Transverse colon (tissue), 4 donors: ENCODE results near the gene ANKRD62. TPM values are rescaled to one million over a fixed set of nuclear protein-coding genes. Genes with fewer than 3 reads are reported as not detected.
A peak's percentile ranks its signal among the peaks of the same experiment; 100 is the strongest.
"Not testable (repeated sequence)": the region's sequence is repeated elsewhere in the genome, so short reads cannot be mapped to it uniquely, and the experiment has no call there.

Source experiments
- DNase-seq: peaks from one replicate; pipeline ENCODE4 v3.0.0-alpha.2; 2019
- H3K27ac ChIP-seq, 4 donors: fragments of 200-600 bp; sonication (generic); 2 replicates each; pipeline ENCODE4 v1.5.1; 2016 to 2018; ENCODE audit warnings: inconsistent platforms in 4 of 4
- H3K27me3 ChIP-seq: fragments of 200-600 bp; sonication (generic); 2 replicates; pipeline ENCODE4 v1.5.1; 2017; ENCODE audit warnings: inconsistent platforms
- H3K36me3 ChIP-seq, 4 donors: fragments of 200-600 bp; sonication (generic); 2 replicates each; pipeline ENCODE4 v1.5.1; 2017 to 2019; ENCODE audit warnings: inconsistent platforms in 4 of 4
- H3K4me1 ChIP-seq, 4 donors: fragments of 200-600 bp; sonication (generic); 2 replicates each; pipeline ENCODE4 v1.5.1; 2017 to 2020; ENCODE audit warnings: inconsistent platforms in 4 of 4
- H3K4me3 ChIP-seq, 4 donors: fragments of 200-600 bp; sonication (generic); 1 replicate in 1 of 4; 2 replicates in 3 of 4; pipeline versions ENCODE4 v1.5.1 to v1.6.1; 2017 to 2019; ENCODE audit warnings: inconsistent platforms in 4 of 4
- H3K9me3 ChIP-seq, 2 donors: fragments of 200-600 bp; sonication (generic); 2 replicates each; pipeline ENCODE4 v1.5.1; 2017 to 2019; ENCODE audit warnings: inconsistent platforms in 2 of 2
- CTCF ChIP-seq, 5 experiments: fragments of 200-600 bp in 3 of 5; fragments of 450-650 bp in 2 of 5; sonication (generic) in 3 of 5; IDR thresholded peaks; 1 replicate in 2 of 5; 2 replicates in 3 of 5; pipeline ENCODE4 v1.5.1; 2016 to 2017; ENCODE audit warnings: antibody characterized with exemption in 5 of 5, inconsistent platforms in 3 of 5, mild to moderate bottlenecking in 2 of 5, moderate library complexity in 1 of 5
- EP300 ChIP-seq: sonication (generic); formaldehyde crosslinking; IDR thresholded peaks from one replicate; pipeline ENCODE4 v1.6.1; 2017; ENCODE audit warnings: antibody characterized with exemption, low read depth
- POLR2A ChIP-seq: fragments of 450-650 bp; IDR thresholded peaks from one replicate; pipeline ENCODE4 v1.6.1; 2016; ENCODE audit warnings: antibody characterized with exemption, mild to moderate bottlenecking, moderate library complexity
- POLR2AphosphoS5 ChIP-seq, 3 donors: sonication (generic); formaldehyde crosslinking; IDR thresholded peaks; one replicate each; pipeline ENCODE4 v1.6.1; 2016; ENCODE audit warnings: antibody characterized with exemption in 3 of 3
- WGBS, 2 donors: methylation state at CpG; one replicate each; pipeline ENCODE4 v1.1.5; 2018; ENCODE audit warnings: low coverage in 1 of 2; 5-methylcytosine and 5-hydroxymethylcytosine counted together
- in situ Hi-C, 4 donors: fragments of 200-750 bp; cut with MboI; loops; one replicate each; pipeline versions ENCODE4 v1.15.0 to v1.15.1; 2017; ENCODE audit warnings: low sequenced_read_pairs in 3 of 4, low pct_ligation_motif_present in 1 of 4, low pct_unique_long_range_greater_than_20kb in 1 of 4
- intact Hi-C: fragments of 100-400 bp; cut with DNase I; formaldehyde crosslinking; loops from one replicate; pipeline ENCODE4 v1.15.1; 2023; ENCODE audit warnings: low total_unique reads
- total RNA-seq, 4 donors: library from RNA; depleted of rRNA; stranded (reverse); fragments of >200 nt; gene quantifications; one replicate each; pipeline ENCODE4 v1.1.0, GENCODE V29; 2016

Gene ANKRD62
- total RNA-seq, 4 donors from 2014 or later: 0.20 to 1.4 (median 0.32) TPM; not detected in 1

- in situ Hi-C loops: no loop called here
- H3K9me3 ChIP-seq: no peaks in the 10 kb centered on the region
- TF ChIP-seq EP300 (no peak), POLR2A (no peak), CTCF (IDR thresholded peaks at IDR 0.05) (no peak), POLR2AphosphoS5 (IDR thresholded peaks at IDR 0.05) (no peak)
- intact Hi-C loops: no loop called here
- H3K27me3 ChIP-seq: no peaks in the 10 kb centered on the region
- no peaks in the 10 kb centered on the region for H3K4me1 ChIP-seq
- no peak overlapping the region for H3K4me3 ChIP-seq
- H3K27ac ChIP-seq: no peak overlapping the region
- no peak for DNase-seq
- H3K36me3 ChIP-seq: no peaks in the 10 kb centered on the region
- 76 to 80% methylated on average over 3 of the region's 3 CpGs for WGBS, 2 donors
Observed at GRCh38 chr18:12109836-12110235, 16.2 kb downstream of the ANKRD62 start.

- no peaks in the 10 kb centered on the region for H3K36me3 ChIP-seq
- no peaks in the 10 kb centered on the region for H3K27me3 ChIP-seq
- in situ Hi-C loops: no loop called here
- no peaks in the 10 kb centered on the region for H3K9me3 ChIP-seq
- WGBS, 2 donors: 80 to 81% methylated on average over 5 of the region's 5 CpGs
- H3K4me3 ChIP-seq: no peak overlapping the region
- DNase-seq: no peak
- H3K27ac ChIP-seq: no peak overlapping the region
- intact Hi-C loops: no loop called here
- H3K4me1 ChIP-seq: no peaks in the 10 kb centered on the region
- TF ChIP-seq CTCF (IDR thresholded peaks at IDR 0.05): no peak
- TF ChIP-seq POLR2A: no peak
- TF ChIP-seq POLR2AphosphoS5 (IDR thresholded peaks at IDR 0.05): no peak
- no peak for TF ChIP-seq EP300
Observed at GRCh38 chr18:12113999-12114646, 20.5 kb downstream of the ANKRD62 start.

- Histone ChIP-seq H3K36me3 (no peaks in the 10 kb centered on the region), H3K4me1 (no peaks in the 10 kb centered on the region), H3K27me3 (no peaks in the 10 kb centered on the region), H3K27ac (no peak overlapping the region), H3K9me3 (no peaks in the 10 kb centered on the region), H3K4me3 (no peak overlapping the region)
- intact Hi-C loops (no loop called here), in situ Hi-C loops (no loop called here)
- DNase-seq: no peak
- WGBS, 2 donors: 64 to 68% methylated on average over 2 of the region's 2 CpGs
- TF ChIP-seq POLR2A (no peak), POLR2AphosphoS5 (IDR thresholded peaks at IDR 0.05) (no peak), CTCF (IDR thresholded peaks at IDR 0.05) (no peak), EP300 (no peak)
Observed at GRCh38 chr18:12119358-12119757, 25.7 kb downstream of the ANKRD62 start.

- Histone ChIP-seq H3K4me1 (no peaks in the 10 kb centered on the region), H3K4me3 (no peak overlapping the region), H3K36me3 (no peaks in the 10 kb centered on the region), H3K9me3 (no peaks in the 10 kb centered on the region), H3K27me3 (peaks cover 10% of the 10 kb centered on the region), H3K27ac (no peak overlapping the region)
- in situ Hi-C loops: no loop called here
- no peak for TF ChIP-seq POLR2AphosphoS5 (IDR thresholded peaks at IDR 0.05)
- TF ChIP-seq CTCF (IDR thresholded peaks at IDR 0.05): peak in 1 of 5 experiments; percentile 4
- TF ChIP-seq POLR2A: no peak
- TF ChIP-seq EP300: no peak
- DNase-seq: no peak
- WGBS, 2 donors: 67 to 71% methylated on average over 10 to 15 of the region's 15 CpGs
- intact Hi-C loops: no loop called here
Observed at GRCh38 chr18:12121175-12122042, 27.8 kb downstream of the ANKRD62 start.

GRCh38 chr18:12122043-12122389, 28.4 kb downstream of the ANKRD62 start:
- H3K4me1 ChIP-seq, H3K9me3 ChIP-seq, H3K4me3 ChIP-seq, in situ Hi-C loops, H3K27ac ChIP-seq, DNase-seq, H3K36me3 ChIP-seq, intact Hi-C loops: not testable (repeated sequence)
- WGBS, 2 donors: 81 to 89% methylated on average over 3 of the region's 3 CpGs
- peaks cover 10% of the 10 kb centered on the region for H3K27me3 ChIP-seq

GRCh38 chr18:12127647-12128046, 34.0 kb downstream of the ANKRD62 start:
- in situ Hi-C loops, H3K4me1 ChIP-seq: not testable (repeated sequence)
- WGBS, 2 donors: 78 to 80% methylated on average over 4 of the region's 4 CpGs

More at GRCh38 chr18:12127647-12128046, 34.0 kb downstream of the ANKRD62 start:
- H3K36me3 ChIP-seq, H3K27ac ChIP-seq, H3K4me3 ChIP-seq, DNase-seq, intact Hi-C loops, H3K9me3 ChIP-seq: not testable (repeated sequence)
- peaks cover 10% of the 10 kb centered on the region for H3K27me3 ChIP-seq
